Lower lobe of right lung (tissue), 2 donors: Measurements from ENCODE around the gene SCGB1C1. TPM values are rescaled to one million over a fixed set of nuclear protein-coding genes. Genes with fewer than 3 reads are reported as not detected.

Source experiments
- ATAC-seq, 2 donors: fragments of 200-7000 bp; cut with Tn5 transposase; one replicate each; pipeline ENCODE4 v1.9.1; 2020 to 2022; ENCODE audit warnings: mild to moderate bottlenecking in 2 of 2, moderate library complexity in 2 of 2
- DNase-seq: peaks from one replicate; pipeline ENCODE4 v3.0.0-alpha.2; 2020
- H3K27ac ChIP-seq: fragments of 200-600 bp; one replicate; pipeline ENCODE4 v1.8.0; 2022
- H3K27me3 ChIP-seq: fragments of 200-600 bp; one replicate; pipeline ENCODE4 v1.8.0; 2022; ENCODE audit warnings: low read depth
- H3K36me3 ChIP-seq: fragments of 200-600 bp; one replicate; pipeline ENCODE4 v1.8.0; 2022; ENCODE audit warnings: mild to moderate bottlenecking
- H3K4me1 ChIP-seq: fragments of 200-600 bp; one replicate; pipeline ENCODE4 v1.8.0; 2022
- H3K4me3 ChIP-seq: fragments of 200-600 bp; one replicate; pipeline ENCODE4 v1.8.0; 2022; ENCODE audit warnings: mild to moderate bottlenecking
- H3K9me3 ChIP-seq: fragments of 200-600 bp; one replicate; pipeline ENCODE4 v1.8.0; 2022
- CTCF ChIP-seq: fragments of 200-600 bp; IDR thresholded peaks from one replicate; pipeline ENCODE4 v1.8.0; 2022; ENCODE audit warnings: antibody characterized with exemption, mild to moderate bottlenecking
- intact Hi-C: fragments of 100-400 bp; cut with DNase I; formaldehyde crosslinking; loops from one replicate; pipeline ENCODE4 v1.11.0; 2022
- total RNA-seq: library from RNA; stranded (reverse); fragmentation: NEBNext Ultra II Directional; extraction: Animal tissue kit (Norgen Biotek cat#: 25700); gene quantifications from one replicate; pipeline ENCODE4 v1.2.1, GENCODE V29; 2021
- donor health status: DM: no; HTN: yes; CAD: no; lungs with severe emphysema.

SCGB1C1 gene
- total RNA-seq, 1 donor from 2014 or later = not detected

- Histone ChIP-seq H3K4me3 (no peak overlapping the region), H3K9me3 (no peaks in the 10 kb centered on the region), H3K27me3 (no peaks in the 10 kb centered on the region), H3K4me1 (peaks cover 10% of the 10 kb centered on the region), H3K27ac (no peak overlapping the region), H3K36me3 (peaks cover 13% of the 10 kb centered on the region)
- intact Hi-C loops = no loop called here
- no peak for ATAC-seq
- peak; percentile 41 for DNase-seq
- no peak for TF ChIP-seq CTCF
Observed at GRCh38 chr11:196786-197731, 4.2 kb downstream of the SCGB1C1 start.

GRCh38 chr11:197741-198235, 4.9 kb downstream of the SCGB1C1 start:
- TF ChIP-seq CTCF = no peak
- no peak overlapping the region for H3K27ac ChIP-seq
- intact Hi-C loops = no loop called here
- H3K4me3 ChIP-seq = no peak overlapping the region
- peaks cover 16% of the 10 kb centered on the region for H3K4me1 ChIP-seq
- DNase-seq = no peak
- no peaks in the 10 kb centered on the region for H3K9me3 ChIP-seq
- ATAC-seq = no peak
- H3K27me3 ChIP-seq = no peaks in the 10 kb centered on the region
- peaks cover 14% of the 10 kb centered on the region for H3K36me3 ChIP-seq

- DNase-seq (peak; percentile 42), ATAC-seq (no peak)
- intact Hi-C loops = no loop called here
Observed at GRCh38 chr11:198236-198806, 5.4 kb downstream of the SCGB1C1 start.

GRCh38 chr11:199004-199581, 6.2 kb downstream of the SCGB1C1 start:
- no peak for TF ChIP-seq CTCF
- Histone ChIP-seq H3K27me3 (no peaks in the 10 kb centered on the region), H3K9me3 (no peaks in the 10 kb centered on the region), H3K4me1 (peaks cover 20% of the 10 kb centered on the region), H3K27ac (no peak overlapping the region), H3K36me3 (peaks cover 27% of the 10 kb centered on the region), H3K4me3 (no peak overlapping the region)
- intact Hi-C loops = no loop called here
- DNase-seq (peak; percentile 44), ATAC-seq (no peak)

More at GRCh38 chr11:198236-198806, 5.4 kb downstream of the SCGB1C1 start:
- Histone ChIP-seq H3K27ac (no peak overlapping the region), H3K36me3 (peaks cover 19% of the 10 kb centered on the region), H3K9me3 (no peaks in the 10 kb centered on the region), H3K27me3 (no peaks in the 10 kb centered on the region), H3K4me1 (peaks cover 20% of the 10 kb centered on the region), H3K4me3 (no peak overlapping the region)
- no peak for TF ChIP-seq CTCF

DNA sequence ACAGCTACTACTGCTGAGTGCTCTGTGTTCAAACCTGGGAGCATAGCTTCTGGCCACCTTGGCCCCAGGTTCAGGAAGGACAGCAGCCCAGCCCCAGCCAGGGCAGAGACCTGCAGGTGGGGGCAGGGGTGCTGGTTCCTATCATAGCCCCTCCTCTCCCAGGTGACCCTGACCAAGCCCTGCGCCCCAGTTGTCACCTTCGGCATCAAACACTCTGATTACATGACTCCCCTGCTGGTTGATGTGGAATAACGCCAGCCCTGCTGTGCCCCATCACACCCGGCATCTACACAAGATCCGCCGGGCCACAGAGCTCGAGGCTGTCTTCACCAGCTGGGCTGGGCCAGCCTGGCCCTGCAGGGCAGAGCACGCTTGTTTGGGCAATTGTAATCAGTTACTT, 6.9 kb downstream of the SCGB1C1 start:
- DNase-seq (peak; percentile 35), ATAC-seq (no peak)
- Histone ChIP-seq H3K27me3 (no peaks in the 10 kb centered on the region), H3K4me1 (peaks cover 20% of the 10 kb centered on the region), H3K36me3 (peaks cover 34% of the 10 kb centered on the region), H3K9me3 (no peaks in the 10 kb centered on the region), H3K4me3 (no peak overlapping the region), H3K27ac (no peak overlapping the region)
- TF ChIP-seq CTCF = no peak
- intact Hi-C loops = no loop called here
